ENCODE data around the gene MXD4.
A peak's percentile ranks its signal among the peaks of the same experiment; 100 is the strongest.

Gene MXD4

DNA sequence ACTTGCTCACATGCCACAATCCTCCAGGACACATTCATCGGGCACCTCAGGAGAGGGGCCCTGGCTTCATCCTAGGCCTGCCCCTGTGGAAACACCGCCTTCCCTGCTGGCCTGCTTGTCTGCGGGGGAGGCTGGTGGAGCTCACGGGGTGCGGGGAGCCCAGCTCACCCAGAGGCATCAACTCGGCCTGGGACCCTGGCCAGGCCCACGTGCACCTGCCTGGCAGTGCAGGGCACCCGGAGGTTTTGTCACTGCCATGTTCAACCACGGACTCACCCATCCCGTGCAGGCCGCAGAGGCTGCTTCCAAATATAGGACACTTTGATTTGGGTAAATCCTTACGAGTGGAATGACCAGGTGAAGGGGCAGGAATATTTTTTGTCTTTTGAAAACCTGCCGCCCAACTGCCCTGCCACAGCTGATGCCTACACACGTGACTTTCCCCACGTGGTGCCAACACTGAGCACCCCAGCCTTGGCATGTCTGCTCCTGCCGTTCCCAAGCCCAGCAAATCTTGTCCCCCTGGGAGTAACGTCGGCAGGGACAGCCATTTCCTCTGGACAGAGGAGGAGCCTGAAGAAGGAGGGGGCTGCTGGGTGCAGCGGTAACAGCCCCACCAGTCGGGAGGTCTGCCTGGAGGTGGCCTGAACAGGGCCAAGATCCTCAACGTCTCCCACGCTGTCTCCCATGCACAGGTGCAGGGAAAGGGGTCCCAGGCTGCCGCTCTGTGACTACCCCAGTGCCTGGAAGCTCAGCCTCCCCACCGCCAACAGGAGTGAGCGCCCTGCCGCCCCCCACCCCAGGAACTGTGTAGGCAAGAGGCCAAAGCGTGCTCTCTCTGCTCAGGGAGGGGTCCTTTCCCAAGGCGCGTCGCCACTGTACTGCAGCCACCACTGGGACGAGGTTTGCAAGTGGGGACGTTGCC, 8.5 kb downstream of the MXD4 start:
- H3K27me3 Mint-ChIP-seq, result no peaks in the 10 kb centered on the region
- no peak overlapping the region for H3K4me3 Mint-ChIP-seq

GRCh38 chr4:2252530-2253091, 9.3 kb downstream of the MXD4 start:
- Mint-ChIP-seq H3K4me1 (peaks cover 6% of the 10 kb centered on the region), H3K36me3 (no peaks in the 10 kb centered on the region), H3K27me3 (no peaks in the 10 kb centered on the region), H3K4me3 (no peak overlapping the region), H3K9me3 (no peaks in the 10 kb centered on the region), H3K27ac (no peak overlapping the region)

More for the DNA sequence above, 8.5 kb downstream of the MXD4 start:
- peaks cover 6% of the 10 kb centered on the region for H3K4me1 Mint-ChIP-seq
- no peaks in the 10 kb centered on the region for H3K36me3 Mint-ChIP-seq
- no peak overlapping the region for H3K27ac Mint-ChIP-seq
- H3K9me3 Mint-ChIP-seq, result no peaks in the 10 kb centered on the region

DNA sequence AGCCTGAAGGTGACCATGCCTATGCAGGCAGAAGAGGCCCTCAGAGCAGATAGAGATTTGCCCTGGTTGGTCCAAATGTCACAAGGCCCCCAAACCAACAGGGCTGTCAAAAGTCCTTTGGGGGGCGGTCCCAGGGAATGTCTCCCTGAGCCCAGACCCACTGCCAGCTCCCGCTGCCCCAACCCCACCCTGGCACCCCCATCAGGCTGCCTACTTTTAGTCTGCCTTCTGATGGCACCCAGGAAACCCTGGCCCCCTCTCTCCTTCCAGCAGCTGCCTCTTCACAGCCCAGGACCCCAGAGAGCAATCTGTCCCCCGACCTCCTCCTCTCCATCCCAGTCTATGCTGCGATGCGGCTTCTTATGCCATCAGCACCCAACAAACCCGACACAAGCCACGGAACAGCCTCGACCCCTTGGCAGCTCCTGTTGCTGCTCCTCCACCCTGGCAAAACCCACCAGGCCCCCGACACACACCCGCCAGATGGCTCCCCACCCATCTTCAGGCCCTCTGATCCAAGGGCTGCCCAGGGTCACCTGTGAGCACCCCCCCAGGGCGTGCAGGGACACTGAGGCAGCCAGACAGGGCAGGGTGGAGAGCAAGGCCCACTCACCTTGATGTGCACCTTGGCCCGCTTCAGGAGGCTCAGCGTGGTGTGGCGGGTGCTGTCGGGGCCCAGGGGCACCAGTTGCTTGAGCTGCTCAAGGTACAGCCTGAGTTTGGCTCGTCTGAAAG, 9.9 kb downstream of the MXD4 start:
- Mint-ChIP-seq H3K4me3 (no peak overlapping the region), H3K36me3 (no peaks in the 10 kb centered on the region), H3K9me3 (no peaks in the 10 kb centered on the region), H3K27me3 (no peaks in the 10 kb centered on the region), H3K27ac (peak overlapping the region; percentile 12), H3K4me1 (peaks cover 6% of the 10 kb centered on the region)

- H3K4me3 Mint-ChIP-seq, result no peak overlapping the region
- H3K27ac Mint-ChIP-seq, result peak overlapping the region; percentile 12
- no peaks in the 10 kb centered on the region for H3K9me3 Mint-ChIP-seq
- no peaks in the 10 kb centered on the region for H3K27me3 Mint-ChIP-seq
- H3K4me1 Mint-ChIP-seq, result peaks cover 6% of the 10 kb centered on the region
- H3K36me3 Mint-ChIP-seq, result no peaks in the 10 kb centered on the region
These were observed 10.7 kb downstream of the MXD4 start for GRCh38 chr4:2251073-2251794.

DNA sequence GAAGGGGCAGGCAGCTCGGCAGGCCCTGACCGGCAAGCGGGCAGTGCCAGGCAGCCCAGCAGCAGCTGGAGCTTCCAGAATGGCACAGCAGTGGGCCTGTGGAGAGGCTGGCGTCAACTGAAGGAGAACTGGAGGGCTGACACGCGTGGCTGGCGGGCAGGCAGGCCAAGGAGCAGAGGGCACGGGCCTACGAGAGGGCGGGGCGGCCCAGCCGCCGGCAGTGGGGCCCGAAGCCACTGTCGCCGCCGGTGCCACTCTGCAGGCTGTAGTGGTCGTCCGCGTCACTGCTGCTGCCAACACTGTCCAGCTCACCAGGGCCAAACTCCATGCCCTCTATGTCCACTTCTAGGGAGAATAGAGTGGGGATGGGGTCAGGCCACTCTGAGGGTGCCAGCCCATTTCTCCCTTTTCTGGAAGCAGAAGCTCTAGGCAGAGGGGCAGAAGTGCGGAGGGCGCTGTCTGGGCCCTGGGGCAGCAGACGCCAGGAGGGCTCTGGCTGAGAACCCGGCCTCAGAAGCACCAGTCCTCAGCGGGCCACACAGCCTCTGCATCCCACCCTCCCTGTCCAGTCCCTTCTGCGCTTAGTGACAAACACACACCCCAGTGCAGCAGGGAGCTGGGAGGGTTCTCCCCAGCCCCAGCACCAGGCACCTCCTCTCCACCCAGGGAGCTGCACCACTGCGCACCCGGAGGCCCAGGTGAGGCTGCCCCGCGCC, 11.4 kb downstream of the MXD4 start:
- Mint-ChIP-seq H3K9me3 (no peaks in the 10 kb centered on the region), H3K27me3 (no peaks in the 10 kb centered on the region), H3K36me3 (no peaks in the 10 kb centered on the region), H3K27ac (no peak overlapping the region), H3K4me3 (no peak overlapping the region), H3K4me1 (peaks cover 7% of the 10 kb centered on the region)

GRCh38 chr4:2249526-2250356, 12.2 kb downstream of the MXD4 start:
- H3K9me3 Mint-ChIP-seq, result no peaks in the 10 kb centered on the region
- peaks cover 14% of the 10 kb centered on the region for H3K4me1 Mint-ChIP-seq
- H3K4me3 Mint-ChIP-seq, result no peak overlapping the region
- H3K27ac Mint-ChIP-seq, result no peak overlapping the region
- no peaks in the 10 kb centered on the region for H3K36me3 Mint-ChIP-seq
- H3K27me3 Mint-ChIP-seq, result no peaks in the 10 kb centered on the region

- Mint-ChIP-seq H3K27ac (no peak overlapping the region), H3K9me3 (no peaks in the 10 kb centered on the region), H3K4me1 (peaks cover 12% of the 10 kb centered on the region), H3K27me3 (no peaks in the 10 kb centered on the region), H3K36me3 (no peaks in the 10 kb centered on the region), H3K4me3 (no peak overlapping the region)
These were observed 13.1 kb downstream of the MXD4 start for GRCh38 chr4:2248821-2249261.

DNA sequence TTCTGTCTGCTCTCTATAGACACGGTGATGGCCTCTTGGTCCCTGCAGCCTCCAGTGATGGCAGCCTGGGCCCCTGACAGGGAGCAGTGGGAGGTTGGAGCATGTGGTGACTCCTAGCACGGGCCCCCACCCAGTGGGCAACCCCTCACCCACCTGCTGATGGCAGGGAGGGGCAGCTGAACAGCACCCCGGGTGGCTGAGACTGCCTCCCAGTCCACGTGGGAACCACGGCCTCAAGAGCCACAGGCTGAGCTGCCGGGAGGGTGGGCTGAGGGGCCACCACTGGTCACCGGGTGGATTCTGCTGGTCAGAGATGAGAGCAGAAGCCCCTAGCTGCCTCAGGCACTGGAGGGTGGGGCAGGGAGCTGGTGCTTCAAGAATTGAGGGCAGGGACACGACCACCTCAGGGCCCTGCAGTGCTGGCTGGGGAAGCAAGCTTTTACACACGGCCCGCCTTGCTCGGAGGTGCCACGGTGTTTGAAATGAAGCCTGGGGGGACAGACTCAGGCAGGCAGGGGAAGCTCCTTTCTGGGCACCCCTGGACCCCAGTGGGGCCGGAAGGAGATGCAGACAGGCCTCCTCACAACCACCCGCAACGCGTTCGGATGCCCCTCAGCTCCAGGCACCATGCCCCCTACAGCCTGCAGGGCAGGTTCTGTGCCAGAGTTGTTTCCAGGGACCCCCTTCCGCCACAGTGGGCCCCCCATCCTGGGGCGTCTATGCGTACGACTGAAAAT, 13.7 kb downstream of the MXD4 start:
- peaks cover 19% of the 10 kb centered on the region for H3K4me1 Mint-ChIP-seq
- no peaks in the 10 kb centered on the region for H3K36me3 Mint-ChIP-seq
- no peak overlapping the region for H3K4me3 Mint-ChIP-seq
- H3K27ac Mint-ChIP-seq, result peak overlapping the region; percentile 17
- no peaks in the 10 kb centered on the region for H3K27me3 Mint-ChIP-seq
- no peaks in the 10 kb centered on the region for H3K9me3 Mint-ChIP-seq

GRCh38 chr4:2247128-2248043, 14.5 kb downstream of the MXD4 start:
- H3K4me1 Mint-ChIP-seq, result peaks cover 19% of the 10 kb centered on the region
- no peaks in the 10 kb centered on the region for H3K27me3 Mint-ChIP-seq
- H3K36me3 Mint-ChIP-seq, result no peaks in the 10 kb centered on the region
- no peak overlapping the region for H3K4me3 Mint-ChIP-seq
- H3K9me3 Mint-ChIP-seq, result no peaks in the 10 kb centered on the region
- H3K27ac Mint-ChIP-seq, result peak overlapping the region; percentile 17

- Mint-ChIP-seq H3K4me1 (peaks cover 19% of the 10 kb centered on the region), H3K27me3 (no peaks in the 10 kb centered on the region), H3K4me3 (no peak overlapping the region), H3K36me3 (no peaks in the 10 kb centered on the region), H3K27ac (no peak overlapping the region), H3K9me3 (no peaks in the 10 kb centered on the region)
These were observed 15.4 kb downstream of the MXD4 start for GRCh38 chr4:2246384-2247127.

DNA sequence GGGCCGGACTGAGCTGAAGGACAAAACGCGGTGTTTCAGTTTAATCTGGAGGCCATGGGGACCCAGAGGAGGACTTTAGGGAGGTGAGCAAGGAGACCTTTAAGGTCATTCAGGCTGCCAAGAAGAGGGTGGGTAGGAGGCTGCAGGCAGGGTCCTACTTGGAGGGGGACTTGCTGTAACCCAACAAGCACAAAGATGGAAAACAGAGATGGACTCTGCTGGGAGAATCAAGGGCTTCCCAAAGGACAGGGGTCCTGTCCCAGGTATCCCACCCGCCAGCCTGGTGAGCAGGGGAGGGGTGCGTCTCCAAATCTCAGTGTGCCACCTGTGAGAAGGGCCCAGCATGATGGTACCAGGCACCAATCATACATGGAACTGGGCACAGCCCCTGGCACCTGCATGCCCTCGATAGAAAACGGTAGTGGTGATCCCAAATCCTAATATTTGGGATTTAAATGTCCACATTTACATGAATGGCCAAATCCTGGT, 16.1 kb downstream of the MXD4 start:
- no peaks in the 10 kb centered on the region for H3K27me3 Mint-ChIP-seq
- no peaks in the 10 kb centered on the region for H3K36me3 Mint-ChIP-seq

DNA sequence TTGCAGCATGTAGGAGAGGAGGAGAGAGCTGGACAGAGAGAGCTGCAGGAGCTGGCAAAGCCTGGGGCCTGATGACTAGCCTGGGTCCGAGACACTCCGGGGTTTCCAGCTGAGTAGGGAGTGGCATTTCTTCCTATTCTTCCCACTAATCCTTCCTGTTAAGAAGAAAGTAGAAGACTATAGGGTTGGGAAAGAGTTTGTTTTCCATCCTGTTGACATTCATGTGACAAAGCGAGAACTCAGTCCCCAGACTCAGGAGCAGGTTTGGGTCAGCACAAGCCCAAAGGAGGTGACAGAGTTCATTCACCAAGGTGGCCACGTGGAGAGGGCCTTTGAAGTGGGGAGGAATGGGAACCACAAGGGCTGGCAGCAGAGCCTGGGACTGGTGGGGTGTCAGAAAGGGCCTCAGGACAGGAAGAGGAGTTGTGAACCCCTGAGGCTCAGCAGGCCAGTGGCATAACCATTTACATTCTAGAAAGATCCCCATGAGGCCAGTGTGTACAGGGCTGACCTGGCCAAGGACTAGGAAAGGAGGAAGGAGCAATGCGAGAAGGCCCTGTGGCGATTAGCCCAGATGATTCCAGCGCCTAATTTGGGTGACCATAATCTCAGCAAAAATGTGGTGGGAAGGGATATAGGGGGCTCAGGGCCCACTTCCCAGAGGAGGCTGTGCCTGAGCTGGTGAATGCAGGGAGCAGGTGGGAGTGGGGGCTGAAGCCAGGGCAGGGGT, 16.7 kb downstream of the MXD4 start:
- no peaks in the 10 kb centered on the region for H3K36me3 Mint-ChIP-seq
- peaks cover 27% of the 10 kb centered on the region for H3K4me1 Mint-ChIP-seq
- peak overlapping the region; percentile 19 for H3K27ac Mint-ChIP-seq
- no peaks in the 10 kb centered on the region for H3K9me3 Mint-ChIP-seq
- no peak overlapping the region for H3K4me3 Mint-ChIP-seq
- no peaks in the 10 kb centered on the region for H3K27me3 Mint-ChIP-seq

More for the DNA sequence above, 16.1 kb downstream of the MXD4 start:
- Mint-ChIP-seq H3K27ac (no peak overlapping the region), H3K9me3 (no peaks in the 10 kb centered on the region), H3K4me1 (peaks cover 21% of the 10 kb centered on the region), H3K4me3 (no peak overlapping the region)

All from activated naive CD4-positive, alpha-beta T cell treated with anti-CD3 and anti-CD28 coated beads, Interleukin-2, amount 50 U/mL, for 24 hours (primary cell).